Vagina (tissue), 2 donors: Measurements from ENCODE around the gene NRARP. TPM values are rescaled to one million over a fixed set of nuclear protein-coding genes. Genes with fewer than 3 reads are reported as not detected.

Source experiments
- DNase-seq, 2 donors: peaks; one replicate each; pipeline ENCODE4 v3.0.0-alpha.2; 2017; ENCODE audit errors: extremely low spot score in 2 of 2
- H3K27ac ChIP-seq: fragments of 200-600 bp; sonication (generic); one replicate; pipeline ENCODE4 v1.5.1; 2019
- H3K27me3 ChIP-seq: fragments of 200-600 bp; sonication (generic); one replicate; pipeline ENCODE4 v1.5.1; 2019
- H3K36me3 ChIP-seq, 2 donors: fragments of 200-600 bp; sonication (generic); one replicate each; pipeline ENCODE4 v1.5.1; 2017 to 2019
- H3K4me1 ChIP-seq: fragments of 200-600 bp; sonication (generic); one replicate; pipeline ENCODE4 v1.5.1; 2019
- H3K4me3 ChIP-seq, 2 donors: fragments of 200-600 bp; sonication (generic); 1 replicate in 1 of 2; 2 replicates in 1 of 2; pipeline ENCODE4 v1.5.1; 2016 to 2019
- H3K9me3 ChIP-seq: fragments of 200-600 bp; sonication (generic); one replicate; pipeline ENCODE4 v1.5.1; 2019
- POLR2A ChIP-seq, 2 donors: fragments of 450-650 bp; IDR thresholded peaks; one replicate each; pipeline ENCODE4 v1.6.1; 2017; ENCODE audit warnings: antibody characterized with exemption in 2 of 2, mild to moderate bottlenecking in 2 of 2, moderate library complexity in 2 of 2
- POLR2AphosphoS5 ChIP-seq, 2 donors: sonication (generic); formaldehyde crosslinking; IDR thresholded peaks; one replicate each; pipeline ENCODE4 v1.9.0; 2017; ENCODE audit warnings: antibody characterized with exemption in 2 of 2, mild to moderate bottlenecking in 2 of 2, low read depth in 1 of 2; ENCODE audit not compliant: insufficient read depth in 1 of 2
- intact Hi-C: fragments of 100-400 bp; cut with DNase I; formaldehyde crosslinking; loops from one replicate; pipeline ENCODE4 v1.15.1; 2023
- total RNA-seq: library from RNA; depleted of rRNA; stranded (reverse); fragments of >200 nt; gene quantifications from one replicate; pipeline ENCODE4 v1.2.3, GENCODE V29; 2016
- TF ChIP-seq, protein P1 (sequence below), 3 experiments: fragments of 450-650 bp in 2 of 3; fragments of 200-600 bp in 1 of 3; sonication (generic) in 1 of 3; IDR thresholded peaks; one replicate each; pipeline ENCODE4 v1.5.1; 2017 to 2019; ENCODE audit warnings: antibody characterized with exemption in 3 of 3, mild to moderate bottlenecking in 2 of 3, moderate library complexity in 2 of 3

The NRARP gene
- total RNA-seq, 1 donor from 2014 or later = 29.5 TPM

DNA sequence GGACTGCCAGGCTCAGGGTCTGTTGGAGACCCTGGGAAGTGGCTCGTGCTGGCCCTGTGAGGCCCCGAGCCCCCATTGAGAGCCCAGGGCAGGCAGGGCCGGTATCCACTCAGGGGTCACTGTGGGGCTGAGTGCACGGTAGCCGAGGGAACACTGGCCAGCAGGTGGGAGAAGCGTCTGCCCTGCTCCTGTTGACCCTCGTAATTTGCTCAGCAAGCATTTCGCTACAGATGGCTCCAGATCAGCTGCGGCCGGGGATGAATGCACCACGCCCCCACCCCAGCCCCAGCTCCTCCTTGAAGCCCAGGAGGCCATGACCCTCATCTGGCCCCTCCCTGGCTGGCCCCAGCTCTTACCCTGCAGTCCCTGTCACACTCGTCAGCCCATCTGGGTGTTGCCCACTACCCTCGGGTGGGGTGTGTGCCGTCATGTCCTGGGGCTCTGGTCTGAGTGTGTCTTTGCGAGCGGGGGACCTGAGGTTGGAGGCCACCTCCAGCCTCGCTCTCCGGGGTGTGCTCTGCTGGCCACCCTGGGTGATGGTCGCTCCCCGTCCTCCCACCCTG is 6.1 kb upstream of the NRARP start:
- no peaks in the 10 kb centered on the region for H3K36me3 ChIP-seq
- peaks cover 72% of the 10 kb centered on the region for H3K4me1 ChIP-seq
- H3K9me3 ChIP-seq = no peaks in the 10 kb centered on the region
- no peak for DNase-seq
- no peak overlapping the region for H3K4me3 ChIP-seq
- no peaks in the 10 kb centered on the region for H3K27me3 ChIP-seq
- intact Hi-C loops = no loop called here
- no peak overlapping the region for H3K27ac ChIP-seq
- TF ChIP-seq, protein P1, sequence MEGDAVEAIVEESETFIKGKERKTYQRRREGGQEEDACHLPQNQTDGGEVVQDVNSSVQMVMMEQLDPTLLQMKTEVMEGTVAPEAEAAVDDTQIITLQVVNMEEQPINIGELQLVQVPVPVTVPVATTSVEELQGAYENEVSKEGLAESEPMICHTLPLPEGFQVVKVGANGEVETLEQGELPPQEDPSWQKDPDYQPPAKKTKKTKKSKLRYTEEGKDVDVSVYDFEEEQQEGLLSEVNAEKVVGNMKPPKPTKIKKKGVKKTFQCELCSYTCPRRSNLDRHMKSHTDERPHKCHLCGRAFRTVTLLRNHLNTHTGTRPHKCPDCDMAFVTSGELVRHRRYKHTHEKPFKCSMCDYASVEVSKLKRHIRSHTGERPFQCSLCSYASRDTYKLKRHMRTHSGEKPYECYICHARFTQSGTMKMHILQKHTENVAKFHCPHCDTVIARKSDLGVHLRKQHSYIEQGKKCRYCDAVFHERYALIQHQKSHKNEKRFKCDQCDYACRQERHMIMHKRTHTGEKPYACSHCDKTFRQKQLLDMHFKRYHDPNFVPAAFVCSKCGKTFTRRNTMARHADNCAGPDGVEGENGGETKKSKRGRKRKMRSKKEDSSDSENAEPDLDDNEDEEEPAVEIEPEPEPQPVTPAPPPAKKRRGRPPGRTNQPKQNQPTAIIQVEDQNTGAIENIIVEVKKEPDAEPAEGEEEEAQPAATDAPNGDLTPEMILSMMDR (IDR thresholded peaks at IDR 0.05) = no peak
- TF ChIP-seq POLR2AphosphoS5 (IDR thresholded peaks at IDR 0.05; ENCODE audit: insufficient read depth in 1 of 2, low read depth in 1 of 2) = no peak
- TF ChIP-seq POLR2A (IDR thresholded peaks at IDR 0.05) = no peak

DNA sequence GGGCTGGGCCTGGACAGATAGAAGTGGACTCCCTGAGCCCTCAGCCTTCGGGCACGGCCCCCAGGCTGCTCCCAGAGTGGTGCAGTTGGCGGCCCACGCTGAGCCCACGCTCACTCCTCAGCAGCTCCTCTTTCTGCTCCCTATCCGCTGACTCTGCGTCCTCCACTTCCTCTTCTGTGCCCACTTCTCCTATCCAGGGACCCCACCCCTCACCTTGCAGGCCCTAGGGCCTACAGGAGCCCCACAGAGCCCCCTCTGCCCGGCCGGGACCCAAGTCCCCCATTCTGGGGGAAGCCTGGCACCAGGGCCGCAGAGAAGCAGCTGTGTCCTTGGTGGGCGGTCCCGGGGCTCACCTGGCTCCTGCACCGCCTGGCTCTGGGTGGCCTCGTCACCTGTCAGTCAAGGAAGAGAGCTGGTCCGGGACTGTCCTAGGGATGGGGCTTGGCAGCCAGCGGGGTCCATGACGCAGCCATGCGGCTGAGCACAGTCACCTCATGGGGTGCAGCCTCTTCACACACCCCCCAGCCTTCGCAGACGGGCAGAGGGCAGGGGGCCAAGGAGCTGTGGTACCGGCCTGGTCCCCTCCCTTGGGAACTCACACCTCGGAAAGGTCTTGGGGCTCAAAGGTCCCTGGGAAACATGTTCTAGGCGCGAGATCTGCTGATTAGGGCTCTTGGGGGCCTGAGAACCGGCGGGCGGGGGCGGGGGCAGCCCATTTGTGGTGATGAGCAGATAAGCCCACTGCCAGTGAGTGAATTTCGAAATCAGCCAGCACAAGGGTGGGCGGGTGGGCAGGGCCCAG is 5.4 kb upstream of the NRARP start:
- no peaks in the 10 kb centered on the region for H3K9me3 ChIP-seq
- DNase-seq = no peak
- TF ChIP-seq POLR2A (IDR thresholded peaks at IDR 0.05) (no peak), POLR2AphosphoS5 (IDR thresholded peaks at IDR 0.05; ENCODE audit: insufficient read depth in 1 of 2, low read depth in 1 of 2) (no peak)
- TF ChIP-seq, protein P1 (IDR thresholded peaks at IDR 0.05) = no peak
- H3K27me3 ChIP-seq = no peaks in the 10 kb centered on the region
- H3K27ac ChIP-seq = no peak overlapping the region
- H3K36me3 ChIP-seq = no peaks in the 10 kb centered on the region
- peaks cover 72% of the 10 kb centered on the region for H3K4me1 ChIP-seq
- intact Hi-C loops = no loop called here
- no peak overlapping the region for H3K4me3 ChIP-seq

DNA sequence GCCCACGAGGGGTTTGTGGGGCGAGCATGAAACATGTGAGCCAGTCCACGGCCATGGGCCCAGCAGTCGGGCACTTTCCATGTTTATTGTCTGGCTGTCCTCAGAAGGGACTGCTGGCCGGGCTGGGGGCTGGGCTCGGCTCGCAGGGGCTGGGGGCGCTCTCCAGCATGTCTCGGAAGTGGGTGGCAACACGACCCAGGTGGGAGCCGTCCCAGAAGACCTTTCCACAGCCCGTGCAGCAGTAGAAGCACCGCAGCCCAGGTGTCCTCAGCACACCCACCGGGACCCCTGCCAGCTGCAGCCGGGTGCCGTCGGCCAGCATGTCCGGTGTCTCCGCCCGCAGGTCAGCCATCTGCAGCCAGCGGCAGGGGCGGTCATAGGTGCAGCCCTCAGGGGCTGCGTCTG is 4.8 kb upstream of the NRARP start:
- Histone ChIP-seq H3K9me3 (no peaks in the 10 kb centered on the region), H3K4me1 (peaks cover 67% of the 10 kb centered on the region), H3K27ac (no peak overlapping the region), H3K4me3 (no peak overlapping the region), H3K36me3 (no peaks in the 10 kb centered on the region), H3K27me3 (no peaks in the 10 kb centered on the region)
- DNase-seq = no peak
- no peak for TF ChIP-seq POLR2AphosphoS5 (IDR thresholded peaks at IDR 0.05; ENCODE audit: insufficient read depth in 1 of 2, low read depth in 1 of 2)
- no peak for TF ChIP-seq POLR2A (IDR thresholded peaks at IDR 0.05)
- TF ChIP-seq, protein P1 (IDR thresholded peaks at IDR 0.05) = no peak
- intact Hi-C loops = no loop called here

DNA sequence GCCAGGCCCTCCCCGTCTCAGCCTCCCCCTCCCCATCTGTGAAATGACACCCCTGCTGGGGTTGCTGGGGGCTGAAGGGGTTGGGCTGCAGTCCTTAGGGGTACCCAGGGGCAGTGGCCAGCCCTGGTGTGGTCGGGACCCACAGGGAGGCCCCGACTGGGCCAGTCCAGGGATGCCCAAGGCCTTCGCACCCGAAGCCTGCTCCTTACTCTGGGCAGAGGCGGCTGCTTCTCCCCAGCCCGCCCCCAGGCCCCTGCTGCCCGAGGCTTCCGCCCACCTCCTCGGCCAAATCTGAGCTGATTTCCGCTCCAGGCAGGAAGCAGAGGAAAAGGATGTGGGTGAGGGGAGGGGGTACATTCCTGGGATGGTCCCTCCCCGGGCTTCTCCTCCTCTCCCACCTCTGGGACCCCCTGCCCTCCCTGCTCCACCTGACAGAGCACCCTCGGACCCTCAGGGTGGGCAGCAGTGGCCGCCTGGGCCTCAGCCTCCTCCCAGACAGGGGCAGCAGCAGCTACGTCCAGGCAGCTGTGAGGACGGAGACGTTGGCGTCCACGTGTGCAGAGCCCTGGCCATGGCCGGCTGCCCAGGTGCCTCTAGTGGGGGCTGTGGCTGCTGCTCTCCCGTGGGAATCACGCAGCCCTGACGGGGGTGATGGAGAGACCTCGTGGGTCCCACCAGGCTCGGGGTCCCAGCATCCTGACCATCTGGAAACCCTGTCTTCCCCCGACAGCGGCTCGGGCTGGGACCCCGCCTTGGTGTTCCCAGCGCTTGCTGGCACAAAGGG is 4.2 kb upstream of the NRARP start:
- peak overlapping the region in 1 of 2 donors; percentile 3 for H3K4me3 ChIP-seq
- peak overlapping the region; percentile 76 for H3K27ac ChIP-seq
- no peak for TF ChIP-seq POLR2AphosphoS5 (IDR thresholded peaks at IDR 0.05; ENCODE audit: insufficient read depth in 1 of 2, low read depth in 1 of 2)
- no peak for TF ChIP-seq POLR2A (IDR thresholded peaks at IDR 0.05)
- TF ChIP-seq, protein P1 (IDR thresholded peaks at IDR 0.05) = no peak
- DNase-seq = no peak
- intact Hi-C loops = no loop called here
- peaks cover 64% of the 10 kb centered on the region for H3K4me1 ChIP-seq
- no peaks in the 10 kb centered on the region for H3K36me3 ChIP-seq
- H3K27me3 ChIP-seq = no peaks in the 10 kb centered on the region
- no peaks in the 10 kb centered on the region for H3K9me3 ChIP-seq
